ENCODE measurements around the gene PRG2. TPM values are rescaled to one million over a fixed set of nuclear protein-coding genes. Genes with fewer than 3 reads are reported as not detected.
"Not testable (repeated sequence)": the region's sequence is repeated elsewhere in the genome, so short reads cannot be mapped to it uniquely, and the experiment has no call there.

The PRG2 gene
- total and polyA plus RNA-seq, 5 donors from 2014 or later: 0.13 TPM; not detected in 4

GRCh38 chr11:57338142-57338541 lies 52.3 kb downstream of the PRG2 start, which contains the start of gene P2RX3:
Gene P2RX3 (plus strand): TSS chr11:57338352. CDS start chr11:57338551, 199 bp downstream.
- H3K4me1 ChIP-seq (ENCODE audit: control insufficient read depth, insufficient read depth, low read length, poor library complexity, severe bottlenecking): peaks cover 17% of the 10 kb centered on the region
- H3K4me3 ChIP-seq (ENCODE audit: low read depth, low read length): no peak within 1 kb of the TSS
- Mint-ChIP-seq H3K4me3 (peak within 1 kb of the TSS; percentile 26 to 79 (median 40)), H3K9me3 (no peaks in the 10 kb centered on the region), H3K27me3 (peaks cover 23% of the 10 kb centered on the region), H3K36me3 (no peaks in the 10 kb centered on the region), H3K27ac (peak within 1 kb of the TSS; percentile 32 to 96 (median 84)), H3K4me1 (peaks cover 4 to 31% (median 23%) of the 10 kb centered on the region in 4 donors)
- peaks cover 6% of the 10 kb centered on the region for H3K27me3 ChIP-seq (ENCODE audit: control insufficient read depth, insufficient read depth, low read length)
- peaks cover 5% of the 10 kb centered on the region for H3K36me3 ChIP-seq (ENCODE audit: control insufficient read depth, insufficient read depth, low read length)
- DNase-seq (no peak), ATAC-seq (ENCODE audit: low read depth in 2 of 2) (no peak)
- H3K9me3 ChIP-seq (ENCODE audit: control insufficient read depth in 2 of 2, low read length in 2 of 2): no peaks in the 10 kb centered on the region
- no peak within 1 kb of the TSS for H3K27ac ChIP-seq (ENCODE audit: insufficient read depth, low read length, poor library complexity, severe bottlenecking)

- H3K36me3 Mint-ChIP-seq; H3K4me3 ChIP-seq (ENCODE audit: low read depth, low read length); H3K9me3 Mint-ChIP-seq; H3K27me3 ChIP-seq (ENCODE audit: control insufficient read depth, insufficient read depth, low read length); H3K9me3 ChIP-seq (ENCODE audit: control insufficient read depth in 2 of 2, low read length in 2 of 2); DNase-seq; ATAC-seq (ENCODE audit: low read depth in 2 of 2): not testable (repeated sequence)
- peaks cover 4 to 37% (median 23%) of the 10 kb centered on the region in 4 donors for H3K4me1 Mint-ChIP-seq
- peak overlapping the region; percentile 86 for H3K27ac ChIP-seq (ENCODE audit: insufficient read depth, low read length, poor library complexity, severe bottlenecking)
- peak overlapping the region; percentile 89 to 96 (median 92) for H3K4me3 Mint-ChIP-seq
- H3K27ac Mint-ChIP-seq: peak overlapping the region; percentile 33 to 98 (median 96)
- H3K27me3 Mint-ChIP-seq: peaks cover 18% of the 10 kb centered on the region
- H3K36me3 ChIP-seq (ENCODE audit: control insufficient read depth, insufficient read depth, low read length): peaks cover 18% of the 10 kb centered on the region
- H3K4me1 ChIP-seq (ENCODE audit: control insufficient read depth, insufficient read depth, low read length, poor library complexity, severe bottlenecking): peaks cover 17% of the 10 kb centered on the region
These were observed 53.6 kb downstream of the PRG2 start for GRCh38 chr11:57336856-57337255.

Other genes with a start within 250 kb of the PRG2 start
- gene LRRC55, start 208.7 kb downstream of the PRG2 start, total RNA-seq: not detected
- gene LRRC55, start 208.7 kb downstream of the PRG2 start, polyA plus RNA-seq: not detected
- gene APLNR, start 153.4 kb downstream of the PRG2 start, total RNA-seq: not detected
- gene APLNR, start 153.4 kb downstream of the PRG2 start, polyA plus RNA-seq: not detected
- 16.3 TPM for gene TNKS1BP1, start 65.7 kb downstream of the PRG2 start, total RNA-seq
- gene TNKS1BP1, start 65.7 kb downstream of the PRG2 start, polyA plus RNA-seq: 1 to 10 TPM; 1.5 to 4.5 (median 2.0) TPM
- 54.6 TPM for gene SSRP1, start 54.8 kb downstream of the PRG2 start, total RNA-seq
- 10 to 100 TPM; 20.5 to 29.5 (median 27.2) TPM for gene SSRP1, start 54.8 kb downstream of the PRG2 start, polyA plus RNA-seq
- gene P2RX3, start 52.3 kb downstream of the PRG2 start, total RNA-seq: not detected
- gene P2RX3, start 52.3 kb downstream of the PRG2 start, polyA plus RNA-seq: not detected
- not detected for gene PRG3, start 9.5 kb downstream of the PRG2 start, total RNA-seq
- gene PRG3, start 9.5 kb downstream of the PRG2 start, polyA plus RNA-seq: not detected
- gene SLC43A3, start 36.5 kb upstream of the PRG2 start, total RNA-seq: 19.1 TPM
- gene SLC43A3, start 36.5 kb upstream of the PRG2 start, polyA plus RNA-seq: 10 to 100 TPM; 21.6 to 36.9 (median 27.3) TPM
- gene RTN4RL2, start 69.9 kb upstream of the PRG2 start, total RNA-seq: not detected
- under 1 TPM in 1 of 4 donors, not detected in 3; 0.11 TPM for gene RTN4RL2, start 69.9 kb upstream of the PRG2 start, polyA plus RNA-seq
- gene SLC43A1, start 125.1 kb upstream of the PRG2 start, total RNA-seq: 12.8 TPM
- 10 to 100 TPM; 22.9 to 29.9 (median 26.2) TPM for gene SLC43A1, start 125.1 kb upstream of the PRG2 start, polyA plus RNA-seq
- 21.2 TPM for gene TIMM10, start 140.1 kb upstream of the PRG2 start, total RNA-seq
- gene TIMM10, start 140.1 kb upstream of the PRG2 start, polyA plus RNA-seq: 10 to 100 TPM; 52.1 to 84.7 (median 65.7) TPM
- gene SMTNL1, start 146.9 kb upstream of the PRG2 start, total RNA-seq: not detected
- gene SMTNL1, start 146.9 kb upstream of the PRG2 start, polyA plus RNA-seq: under 1 TPM in 2 of 4 donors, not detected in 2; 0.21 to 0.36 TPM
- 103 TPM for gene UBE2L6, start 177.0 kb upstream of the PRG2 start, total RNA-seq
- gene UBE2L6, start 177.0 kb upstream of the PRG2 start, polyA plus RNA-seq: 100 to 1,000 TPM; 277 to 406 (median 320) TPM
- gene SERPING1, start 207.0 kb upstream of the PRG2 start, total RNA-seq: 1.1 TPM
- gene SERPING1, start 207.0 kb upstream of the PRG2 start, polyA plus RNA-seq: not detected

All from CD4-positive, CD25-positive, alpha-beta regulatory T cell (primary cell).